GM12892 (cell line): Measurements from ENCODE around the gene ZFYVE28.

ENCODE experiments used
- POLR2A ChIP-seq: IDR thresholded peaks from 2 replicates; pipeline ENCODE4 v1.6.1; 2011; ENCODE audit warnings: low read depth, low read length, control low read depth
- POLR2AphosphoS5 ChIP-seq: IDR thresholded peaks from 2 replicates; pipeline ENCODE4 v1.6.1; 2011; ENCODE audit warnings: low read depth, low read length, control low read depth
- TAF1 ChIP-seq: IDR thresholded peaks from 2 replicates; pipeline ENCODE4 v1.6.1; 2011; ENCODE audit warnings: low read depth, mild to moderate bottlenecking, control low read depth, low read length, borderline replicate concordance

DNA sequence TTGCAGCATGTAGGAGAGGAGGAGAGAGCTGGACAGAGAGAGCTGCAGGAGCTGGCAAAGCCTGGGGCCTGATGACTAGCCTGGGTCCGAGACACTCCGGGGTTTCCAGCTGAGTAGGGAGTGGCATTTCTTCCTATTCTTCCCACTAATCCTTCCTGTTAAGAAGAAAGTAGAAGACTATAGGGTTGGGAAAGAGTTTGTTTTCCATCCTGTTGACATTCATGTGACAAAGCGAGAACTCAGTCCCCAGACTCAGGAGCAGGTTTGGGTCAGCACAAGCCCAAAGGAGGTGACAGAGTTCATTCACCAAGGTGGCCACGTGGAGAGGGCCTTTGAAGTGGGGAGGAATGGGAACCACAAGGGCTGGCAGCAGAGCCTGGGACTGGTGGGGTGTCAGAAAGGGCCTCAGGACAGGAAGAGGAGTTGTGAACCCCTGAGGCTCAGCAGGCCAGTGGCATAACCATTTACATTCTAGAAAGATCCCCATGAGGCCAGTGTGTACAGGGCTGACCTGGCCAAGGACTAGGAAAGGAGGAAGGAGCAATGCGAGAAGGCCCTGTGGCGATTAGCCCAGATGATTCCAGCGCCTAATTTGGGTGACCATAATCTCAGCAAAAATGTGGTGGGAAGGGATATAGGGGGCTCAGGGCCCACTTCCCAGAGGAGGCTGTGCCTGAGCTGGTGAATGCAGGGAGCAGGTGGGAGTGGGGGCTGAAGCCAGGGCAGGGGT is 173.2 kb downstream of the ZFYVE28 start:
- TF ChIP-seq POLR2A (no peak), TAF1 (no peak), POLR2AphosphoS5 (no peak)
